GM21367 (cell line): ENCODE measurements around the gene NIPA2.

ENCODE experiments used
- ATAC-seq: cut with Tn5 transposase; IDR thresholded peaks from one replicate; pipeline ENCODE4 v1.9.1; 2021; ENCODE audit not compliant: unreplicated experiment

NIPA2 gene

GRCh38 chr15:22874966-22875365 lies 36.5 kb downstream of the NIPA2 start:
- ATAC-seq = no peak

- ATAC-seq = no peak
These were observed 38.7 kb downstream of the NIPA2 start for GRCh38 chr15:22877117-22877516.

DNA sequence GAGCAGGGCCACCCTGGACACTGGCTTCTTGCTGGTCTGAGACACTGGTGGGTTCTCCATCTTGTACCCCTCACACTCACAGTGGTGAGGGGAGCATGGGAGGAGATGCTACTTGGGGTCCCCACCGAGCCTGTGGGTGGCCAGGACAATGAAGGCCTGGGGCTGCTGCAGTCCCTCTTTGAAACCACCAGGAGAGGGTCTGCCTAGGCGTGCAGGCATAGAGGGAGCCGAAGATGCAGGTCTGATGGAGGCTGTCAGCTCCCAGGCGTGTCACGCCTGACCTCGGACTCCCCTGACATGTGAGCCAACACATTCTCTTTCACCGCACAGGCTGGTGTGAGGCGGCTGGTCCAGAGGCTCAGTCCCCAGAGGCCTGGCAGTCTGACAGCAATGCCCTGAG lies 39.1 kb downstream of the NIPA2 start:
- no peak for ATAC-seq

DNA sequence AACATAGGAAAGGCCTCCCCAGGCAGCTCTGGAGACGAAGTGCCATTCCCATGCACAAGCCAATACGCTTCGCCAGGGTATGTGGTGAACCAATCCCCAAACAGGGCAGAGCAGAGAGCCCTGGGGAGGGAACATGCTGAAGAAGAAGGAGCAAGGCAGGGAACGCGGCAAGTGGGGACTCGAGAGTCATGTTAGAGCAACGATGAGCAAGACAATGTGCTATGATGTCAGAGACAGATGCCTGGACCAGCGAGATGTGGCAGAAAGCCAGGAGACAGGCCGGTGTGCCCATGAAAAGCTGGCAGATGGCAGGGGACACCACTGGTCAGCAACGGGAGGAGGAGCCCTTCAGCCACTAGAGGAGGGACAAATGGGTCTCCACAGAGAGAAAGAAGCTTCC lies 39.6 kb downstream of the NIPA2 start:
- ATAC-seq = no peak

- no peak for ATAC-seq
These were observed 41.9 kb downstream of the NIPA2 start for GRCh38 chr15:22880068-22880980.

- ATAC-seq = no peak
These were observed 42.7 kb downstream of the NIPA2 start for GRCh38 chr15:22880981-22881738.

DNA sequence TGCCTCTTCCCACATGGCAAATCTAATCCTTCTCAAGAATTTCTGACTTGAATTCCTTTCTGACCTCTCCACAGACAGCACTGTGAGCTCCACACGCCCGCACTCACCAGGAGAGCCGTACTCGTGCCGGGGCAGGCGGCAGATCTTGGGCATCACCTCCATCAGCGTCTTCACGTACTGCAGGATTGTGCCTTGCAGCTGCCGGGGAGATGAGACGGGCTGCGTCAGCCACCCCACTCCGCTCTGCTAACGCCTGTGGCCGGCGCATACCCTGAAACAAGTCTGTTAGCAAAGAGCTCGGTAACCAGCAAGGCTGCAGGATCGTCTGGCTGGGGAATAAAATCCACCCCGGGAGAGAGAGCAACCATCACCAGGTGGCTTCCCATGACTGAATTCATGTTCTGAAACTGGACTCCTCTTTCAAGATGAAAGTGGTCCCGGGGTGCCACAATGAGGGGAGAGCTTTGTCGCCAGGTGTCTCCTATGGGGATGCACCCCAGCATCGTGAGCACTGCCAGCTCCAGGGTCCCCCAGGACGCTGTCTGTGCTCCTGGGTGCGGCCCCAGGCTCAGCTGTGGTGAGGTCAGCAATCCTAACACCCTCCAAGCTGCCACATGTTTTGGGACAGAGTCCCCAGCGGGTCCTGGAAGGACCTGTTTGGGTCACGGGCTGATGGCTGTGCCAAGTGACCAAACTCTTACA lies 43.4 kb downstream of the NIPA2 start:
- no peak for ATAC-seq

GRCh38 chr15:22883196-22883595 lies 44.7 kb downstream of the NIPA2 start:
- ATAC-seq = no peak

- ATAC-seq = no peak
These were observed 45.9 kb downstream of the NIPA2 start for GRCh38 chr15:22884344-22884743.

- no peak for ATAC-seq
These were observed 46.7 kb downstream of the NIPA2 start for GRCh38 chr15:22885120-22885519.

- ATAC-seq = no peak
These were observed 48.9 kb downstream of the NIPA2 start for GRCh38 chr15:22887157-22887951.

GRCh38 chr15:22888120-22888859 lies 49.8 kb downstream of the NIPA2 start:
- no peak for ATAC-seq

DNA sequence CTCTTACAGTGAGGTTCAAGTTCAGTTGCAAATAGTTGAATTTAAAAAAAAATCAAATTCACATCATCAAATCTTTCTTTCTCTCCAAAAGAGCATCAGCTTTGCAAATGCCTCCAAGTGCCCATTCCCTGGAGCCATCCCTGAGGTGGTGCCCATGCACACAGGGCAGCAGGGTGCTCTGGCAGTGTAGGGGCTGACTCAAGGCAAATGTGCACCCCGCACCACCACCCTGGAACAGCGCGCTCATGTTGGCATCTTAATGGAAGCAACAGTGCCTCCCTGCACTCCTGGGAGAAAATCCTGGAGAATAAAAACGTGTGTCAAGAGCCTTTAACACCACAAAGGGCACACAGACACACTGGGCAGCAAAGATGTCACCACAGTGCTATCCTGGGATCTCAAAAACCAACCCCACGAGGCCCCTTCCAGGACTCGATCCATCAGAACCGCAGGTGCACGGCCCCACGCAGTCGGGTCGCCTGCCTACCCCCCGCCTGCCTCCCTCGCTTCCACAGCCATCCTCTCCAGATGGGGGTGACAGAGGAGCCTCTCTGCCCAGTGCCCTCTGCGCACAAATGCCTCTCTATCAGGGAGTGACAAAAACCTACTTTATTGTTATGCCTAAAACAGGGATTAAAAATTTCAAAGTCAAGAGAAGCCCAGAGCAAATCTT lies 50.8 kb downstream of the NIPA2 start:
- ATAC-seq = no peak

- ATAC-seq = no peak
These were observed 51.8 kb downstream of the NIPA2 start for GRCh38 chr15:22890296-22890695.

GRCh38 chr15:22891426-22892210 lies 53.2 kb downstream of the NIPA2 start:
- ATAC-seq = no peak

DNA sequence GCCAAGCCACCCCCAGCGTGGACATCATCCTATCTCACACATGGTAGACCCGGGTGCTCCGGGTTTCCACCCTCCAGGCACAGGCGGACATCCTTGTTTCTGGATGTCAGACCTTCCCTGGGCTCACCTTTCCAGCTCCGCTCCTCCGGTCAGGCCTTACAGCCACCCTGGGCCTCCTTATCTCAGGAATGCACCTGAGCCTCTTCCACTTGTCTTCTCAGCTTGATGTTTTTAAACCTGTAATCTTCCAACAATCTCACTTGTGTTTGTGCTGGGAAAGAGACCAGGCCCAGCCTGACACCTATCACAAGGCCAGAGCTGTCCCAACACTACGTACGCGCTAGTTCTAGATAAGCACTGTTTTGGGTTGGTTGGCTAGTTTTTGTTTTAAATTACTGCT lies 53.9 kb downstream of the NIPA2 start:
- ATAC-seq = no peak

DNA sequence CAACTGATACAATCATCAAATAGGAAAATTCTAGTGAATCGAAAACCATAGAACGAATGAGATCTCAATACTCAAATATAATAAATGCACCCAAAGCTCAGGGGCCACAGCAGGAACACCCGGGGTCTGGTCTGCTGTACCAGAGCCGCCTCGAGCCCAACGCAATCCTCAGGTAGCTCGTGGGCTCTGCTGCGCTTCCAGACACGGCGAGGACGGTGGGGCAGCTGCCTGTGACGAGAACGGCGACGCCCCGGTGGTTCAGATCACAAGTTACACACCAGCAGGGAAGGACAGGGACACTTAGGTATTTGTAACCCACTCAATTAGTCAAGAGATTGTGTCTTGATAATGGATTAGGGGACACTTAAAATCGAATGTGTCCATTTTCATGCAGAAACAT lies 54.6 kb downstream of the NIPA2 start:
- ATAC-seq = no peak

DNA sequence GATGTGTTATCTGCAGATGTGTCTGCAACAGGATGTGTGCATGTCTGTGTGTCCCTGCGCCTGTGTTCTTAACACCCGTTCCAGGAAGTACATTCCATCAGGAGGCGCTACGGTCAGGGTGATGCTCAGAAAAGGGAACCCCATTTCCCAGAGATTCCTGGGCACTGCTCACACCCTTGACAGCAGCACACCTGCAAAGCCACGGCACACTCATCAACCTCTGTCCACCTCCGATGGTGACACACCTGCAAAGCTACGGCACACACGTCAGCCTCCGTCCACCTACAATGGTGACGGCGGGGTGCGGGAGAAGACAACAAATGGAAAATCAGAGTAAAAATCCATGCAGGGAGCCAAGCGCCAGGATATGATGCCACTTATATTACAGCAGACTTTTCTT lies 55.4 kb downstream of the NIPA2 start:
- no peak for ATAC-seq
